ENCODE data around the gene HOXD10.

Gene HOXD10

DNA sequence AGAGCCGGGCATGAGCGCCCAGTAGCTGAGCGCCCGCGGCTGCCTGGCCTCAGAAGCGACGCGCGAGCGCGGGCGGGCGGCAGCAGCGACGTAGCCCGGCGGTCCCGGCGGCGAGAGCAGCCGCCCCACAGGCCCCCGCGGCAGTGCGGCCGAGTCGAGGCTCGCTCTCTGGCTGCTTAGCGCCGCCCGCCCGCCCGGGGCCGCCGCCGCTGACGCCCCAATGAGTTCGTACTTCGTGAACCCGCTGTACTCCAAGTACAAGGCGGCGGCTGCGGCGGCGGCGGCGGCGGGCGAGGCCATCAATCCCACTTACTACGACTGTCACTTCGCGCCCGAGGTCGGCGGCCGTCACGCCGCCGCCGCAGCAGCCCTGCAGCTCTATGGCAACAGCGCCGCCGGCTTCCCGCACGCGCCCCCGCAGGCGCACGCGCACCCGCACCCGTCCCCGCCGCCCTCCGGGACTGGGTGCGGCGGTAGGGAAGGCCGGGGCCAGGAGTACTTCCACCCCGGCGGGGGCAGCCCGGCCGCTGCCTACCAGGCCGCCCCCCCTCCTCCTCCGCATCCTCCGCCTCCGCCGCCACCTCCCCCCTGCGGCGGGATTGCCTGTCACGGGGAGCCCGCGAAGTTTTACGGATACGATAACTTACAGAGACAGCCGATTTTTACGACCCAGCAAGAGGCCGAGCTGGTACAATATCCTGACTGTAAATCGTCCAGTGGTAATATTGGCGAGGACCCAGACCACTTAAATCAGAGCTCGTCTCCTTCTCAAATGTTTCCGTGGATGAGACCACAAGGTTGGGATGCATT lies 13.8 kb downstream of the HOXD10 start:
- no peak overlapping the region for H3K4me2 ChIP-seq (ENCODE audit: low read depth, low read length)
- H3K27me3 ChIP-seq (replicated peaks; ENCODE audit: insufficient read depth, low read length), result peaks cover 22% of the 10 kb centered on the region
- no peaks in the 10 kb centered on the region for H3K36me3 ChIP-seq (replicated peaks; ENCODE audit: insufficient read depth, low read length)
- H2AFZ ChIP-seq (ENCODE audit: low read length), result no peak overlapping the region
- H3F3A ChIP-seq (ENCODE audit: insufficient read depth, low read length), result no peaks in the 10 kb centered on the region
- H3K4me1 ChIP-seq (ENCODE audit: low read length), result no peaks in the 10 kb centered on the region
- no peaks in the 10 kb centered on the region for H4K20me1 ChIP-seq (ENCODE audit: insufficient read depth, low read length)
- no peaks in the 10 kb centered on the region for H3K79me2 ChIP-seq (ENCODE audit: low read length)
- no peak overlapping the region for H3K27ac ChIP-seq (ENCODE audit: low read length)
- no peaks in the 10 kb centered on the region for H3K9me3 ChIP-seq (replicated peaks; ENCODE audit: insufficient read depth, low read length)
- TF ChIP-seq EZH2phosphoT487 (IDR thresholded peaks at IDR 0.05; ENCODE audit: low read length) (no peak), EZH2 (optimal IDR thresholded peaks at IDR 0.05; ENCODE audit: low read depth, low read length) (no peak)
- TF ChIP-seq, protein P1, sequence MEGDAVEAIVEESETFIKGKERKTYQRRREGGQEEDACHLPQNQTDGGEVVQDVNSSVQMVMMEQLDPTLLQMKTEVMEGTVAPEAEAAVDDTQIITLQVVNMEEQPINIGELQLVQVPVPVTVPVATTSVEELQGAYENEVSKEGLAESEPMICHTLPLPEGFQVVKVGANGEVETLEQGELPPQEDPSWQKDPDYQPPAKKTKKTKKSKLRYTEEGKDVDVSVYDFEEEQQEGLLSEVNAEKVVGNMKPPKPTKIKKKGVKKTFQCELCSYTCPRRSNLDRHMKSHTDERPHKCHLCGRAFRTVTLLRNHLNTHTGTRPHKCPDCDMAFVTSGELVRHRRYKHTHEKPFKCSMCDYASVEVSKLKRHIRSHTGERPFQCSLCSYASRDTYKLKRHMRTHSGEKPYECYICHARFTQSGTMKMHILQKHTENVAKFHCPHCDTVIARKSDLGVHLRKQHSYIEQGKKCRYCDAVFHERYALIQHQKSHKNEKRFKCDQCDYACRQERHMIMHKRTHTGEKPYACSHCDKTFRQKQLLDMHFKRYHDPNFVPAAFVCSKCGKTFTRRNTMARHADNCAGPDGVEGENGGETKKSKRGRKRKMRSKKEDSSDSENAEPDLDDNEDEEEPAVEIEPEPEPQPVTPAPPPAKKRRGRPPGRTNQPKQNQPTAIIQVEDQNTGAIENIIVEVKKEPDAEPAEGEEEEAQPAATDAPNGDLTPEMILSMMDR (IDR thresholded peaks at IDR 0.05; ENCODE audit: low read length), result no peak
- no peak for DNase-seq
- no peaks in the 10 kb centered on the region for H3K9me2 ChIP-seq (replicated peaks; ENCODE audit: insufficient read depth, low read length)
- H3K4me3 ChIP-seq (ENCODE audit: low read length), result no peak overlapping the region
- no peak overlapping the region for H3K9ac ChIP-seq (ENCODE audit: low read length)

DNA sequence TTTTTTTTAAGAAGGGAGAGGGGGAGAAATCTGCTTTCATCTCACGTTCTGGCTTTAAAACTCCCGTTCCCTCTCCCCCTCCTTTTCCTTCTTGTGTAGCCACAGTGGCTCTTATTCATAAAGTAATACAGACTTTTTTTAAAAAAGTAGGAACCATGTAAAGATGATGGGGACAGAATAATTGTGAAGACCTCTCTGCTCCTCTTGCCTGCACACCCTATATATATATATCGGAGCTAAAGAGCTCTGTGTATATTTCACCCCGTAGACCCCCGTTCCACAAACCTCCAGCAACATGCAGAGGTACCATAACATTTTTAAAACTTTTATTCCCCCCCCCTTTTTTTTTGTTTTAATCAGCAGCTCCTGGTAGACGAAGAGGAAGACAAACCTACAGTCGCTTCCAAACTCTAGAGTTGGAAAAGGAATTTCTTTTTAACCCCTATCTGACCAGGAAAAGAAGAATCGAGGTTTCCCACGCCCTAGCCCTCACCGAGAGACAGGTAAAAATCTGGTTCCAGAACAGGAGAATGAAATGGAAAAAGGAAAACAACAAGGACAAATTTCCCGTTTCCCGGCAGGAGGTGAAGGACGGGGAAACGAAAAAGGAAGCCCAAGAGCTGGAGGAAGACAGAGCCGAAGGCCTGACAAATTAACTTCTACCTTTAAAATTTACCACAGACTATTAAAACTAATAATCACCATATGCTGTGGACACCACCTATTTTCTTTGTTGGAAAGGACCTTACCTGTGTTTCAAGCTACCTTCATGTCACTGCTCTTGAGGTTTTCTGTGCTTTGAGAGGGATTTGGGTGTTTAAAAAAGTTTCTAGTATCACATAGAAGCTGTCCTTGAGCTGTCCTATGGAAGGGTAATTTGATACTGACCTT lies 14.6 kb downstream of the HOXD10 start:
- Histone ChIP-seq H3K9me2 (replicated peaks; ENCODE audit: insufficient read depth, low read length) (no peaks in the 10 kb centered on the region), H3K9ac (ENCODE audit: low read length) (no peak overlapping the region), H2AFZ (ENCODE audit: low read length) (no peak overlapping the region), H3K4me3 (ENCODE audit: low read length) (no peak overlapping the region), H3K4me2 (ENCODE audit: low read depth, low read length) (no peak overlapping the region), H4K20me1 (ENCODE audit: insufficient read depth, low read length) (no peaks in the 10 kb centered on the region), H3K79me2 (ENCODE audit: low read length) (no peaks in the 10 kb centered on the region), H3K4me1 (ENCODE audit: low read length) (no peaks in the 10 kb centered on the region), H3F3A (ENCODE audit: insufficient read depth, low read length) (no peaks in the 10 kb centered on the region), H3K27me3 (replicated peaks; ENCODE audit: insufficient read depth, low read length) (peaks cover 19% of the 10 kb centered on the region; the same call in 1 of the 2 replicates), H3K36me3 (replicated peaks; ENCODE audit: insufficient read depth, low read length) (no peaks in the 10 kb centered on the region), H3K27ac (ENCODE audit: low read length) (no peak overlapping the region), H3K9me3 (replicated peaks; ENCODE audit: insufficient read depth, low read length) (no peaks in the 10 kb centered on the region)
- TF ChIP-seq EZH2phosphoT487 (IDR thresholded peaks at IDR 0.05; ENCODE audit: low read length), result no peak
- no peak for TF ChIP-seq EZH2 (optimal IDR thresholded peaks at IDR 0.05; ENCODE audit: low read depth, low read length)
- TF ChIP-seq, protein P1 (IDR thresholded peaks at IDR 0.05; ENCODE audit: low read length), result no peak
- DNase-seq, result no peak

DNA sequence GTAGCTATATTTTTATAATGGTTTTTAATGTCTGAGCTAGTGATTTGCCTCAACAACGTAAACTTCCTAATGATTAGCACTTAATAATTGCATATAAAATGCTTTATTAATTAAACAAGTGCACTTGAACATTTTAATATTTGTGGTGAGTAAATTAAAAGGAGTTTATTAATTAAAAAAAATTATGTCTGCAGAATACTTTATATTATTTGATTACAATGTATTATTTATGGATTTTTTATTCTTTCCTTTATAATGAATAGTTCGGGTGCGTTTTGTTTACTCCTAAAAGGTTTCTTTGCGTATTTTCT lies 15.2 kb downstream of the HOXD10 start:
- TF ChIP-seq, protein P1 (IDR thresholded peaks at IDR 0.05; ENCODE audit: low read length), result no peak
- no peak for TF ChIP-seq EZH2 (optimal IDR thresholded peaks at IDR 0.05; ENCODE audit: low read depth, low read length)
- TF ChIP-seq EZH2phosphoT487 (IDR thresholded peaks at IDR 0.05; ENCODE audit: low read length), result no peak
- no peaks in the 10 kb centered on the region for H3K9me2 ChIP-seq (replicated peaks; ENCODE audit: insufficient read depth, low read length)
- H3K9ac ChIP-seq (ENCODE audit: low read length), result no peak overlapping the region
- no peak overlapping the region for H3K4me2 ChIP-seq (ENCODE audit: low read depth, low read length)
- H3K79me2 ChIP-seq (ENCODE audit: low read length), result no peaks in the 10 kb centered on the region
- no peaks in the 10 kb centered on the region for H3K4me1 ChIP-seq (ENCODE audit: low read length)
- no peak for DNase-seq
- no peaks in the 10 kb centered on the region for H3K36me3 ChIP-seq (replicated peaks; ENCODE audit: insufficient read depth, low read length)
- H3F3A ChIP-seq (ENCODE audit: insufficient read depth, low read length), result no peaks in the 10 kb centered on the region
- H4K20me1 ChIP-seq (ENCODE audit: insufficient read depth, low read length), result no peaks in the 10 kb centered on the region
- H2AFZ ChIP-seq (ENCODE audit: low read length), result no peak overlapping the region
- peaks cover 19% of the 10 kb centered on the region; the same call in 1 of the 2 replicates for H3K27me3 ChIP-seq (replicated peaks; ENCODE audit: insufficient read depth, low read length)
- H3K27ac ChIP-seq (ENCODE audit: low read length), result no peak overlapping the region
- no peaks in the 10 kb centered on the region for H3K9me3 ChIP-seq (replicated peaks; ENCODE audit: insufficient read depth, low read length)
- no peak overlapping the region for H3K4me3 ChIP-seq (ENCODE audit: low read length)
